Measurements from ENCODE around the gene FAM227B. TPM values are rescaled to one million over a fixed set of nuclear protein-coding genes. Genes with fewer than 3 reads are reported as not detected.
"Not testable (repeated sequence)": the region's sequence is repeated elsewhere in the genome, so short reads cannot be mapped to it uniquely, and the experiment has no call there.

Gene FAM227B
- total RNA-seq, 4 donors from 2014 or later, result 6.1 to 24.1 (median 12.5) TPM

DNA sequence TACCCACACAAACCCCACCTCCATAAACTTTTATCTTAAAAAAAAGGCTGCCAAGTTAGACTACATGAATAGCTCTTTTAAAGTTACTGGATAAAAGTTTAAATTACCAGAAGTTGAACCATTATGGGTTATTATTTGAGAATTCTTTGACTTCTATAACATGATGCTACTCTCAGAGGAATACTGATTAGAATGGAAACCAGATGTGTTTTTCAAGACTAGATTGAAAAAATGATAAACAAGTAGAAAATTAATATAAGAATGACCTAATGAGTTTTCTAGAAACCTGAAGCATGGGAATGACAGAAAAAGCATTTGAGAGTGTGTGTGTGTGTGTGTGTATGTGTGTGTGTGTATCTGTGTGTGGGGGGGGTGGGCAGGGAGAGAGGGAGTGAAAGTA is 210.0 kb downstream of the FAM227B start:
- no peak overlapping the region for H3K4me3 ChIP-seq
- TF ChIP-seq, protein P1, sequence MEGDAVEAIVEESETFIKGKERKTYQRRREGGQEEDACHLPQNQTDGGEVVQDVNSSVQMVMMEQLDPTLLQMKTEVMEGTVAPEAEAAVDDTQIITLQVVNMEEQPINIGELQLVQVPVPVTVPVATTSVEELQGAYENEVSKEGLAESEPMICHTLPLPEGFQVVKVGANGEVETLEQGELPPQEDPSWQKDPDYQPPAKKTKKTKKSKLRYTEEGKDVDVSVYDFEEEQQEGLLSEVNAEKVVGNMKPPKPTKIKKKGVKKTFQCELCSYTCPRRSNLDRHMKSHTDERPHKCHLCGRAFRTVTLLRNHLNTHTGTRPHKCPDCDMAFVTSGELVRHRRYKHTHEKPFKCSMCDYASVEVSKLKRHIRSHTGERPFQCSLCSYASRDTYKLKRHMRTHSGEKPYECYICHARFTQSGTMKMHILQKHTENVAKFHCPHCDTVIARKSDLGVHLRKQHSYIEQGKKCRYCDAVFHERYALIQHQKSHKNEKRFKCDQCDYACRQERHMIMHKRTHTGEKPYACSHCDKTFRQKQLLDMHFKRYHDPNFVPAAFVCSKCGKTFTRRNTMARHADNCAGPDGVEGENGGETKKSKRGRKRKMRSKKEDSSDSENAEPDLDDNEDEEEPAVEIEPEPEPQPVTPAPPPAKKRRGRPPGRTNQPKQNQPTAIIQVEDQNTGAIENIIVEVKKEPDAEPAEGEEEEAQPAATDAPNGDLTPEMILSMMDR (IDR thresholded peaks at IDR 0.05), result no peak
- TF ChIP-seq POLR2A (IDR thresholded peaks at IDR 0.05), result no peak
- H3K27me3 ChIP-seq, result no peaks in the 10 kb centered on the region
- H3K36me3 ChIP-seq, result no peaks in the 10 kb centered on the region
- H3K9me3 ChIP-seq, result no peaks in the 10 kb centered on the region
- no peak for ATAC-seq
- H3K27ac ChIP-seq, result no peak overlapping the region
- H3K4me1 ChIP-seq, result no peaks in the 10 kb centered on the region

DNA sequence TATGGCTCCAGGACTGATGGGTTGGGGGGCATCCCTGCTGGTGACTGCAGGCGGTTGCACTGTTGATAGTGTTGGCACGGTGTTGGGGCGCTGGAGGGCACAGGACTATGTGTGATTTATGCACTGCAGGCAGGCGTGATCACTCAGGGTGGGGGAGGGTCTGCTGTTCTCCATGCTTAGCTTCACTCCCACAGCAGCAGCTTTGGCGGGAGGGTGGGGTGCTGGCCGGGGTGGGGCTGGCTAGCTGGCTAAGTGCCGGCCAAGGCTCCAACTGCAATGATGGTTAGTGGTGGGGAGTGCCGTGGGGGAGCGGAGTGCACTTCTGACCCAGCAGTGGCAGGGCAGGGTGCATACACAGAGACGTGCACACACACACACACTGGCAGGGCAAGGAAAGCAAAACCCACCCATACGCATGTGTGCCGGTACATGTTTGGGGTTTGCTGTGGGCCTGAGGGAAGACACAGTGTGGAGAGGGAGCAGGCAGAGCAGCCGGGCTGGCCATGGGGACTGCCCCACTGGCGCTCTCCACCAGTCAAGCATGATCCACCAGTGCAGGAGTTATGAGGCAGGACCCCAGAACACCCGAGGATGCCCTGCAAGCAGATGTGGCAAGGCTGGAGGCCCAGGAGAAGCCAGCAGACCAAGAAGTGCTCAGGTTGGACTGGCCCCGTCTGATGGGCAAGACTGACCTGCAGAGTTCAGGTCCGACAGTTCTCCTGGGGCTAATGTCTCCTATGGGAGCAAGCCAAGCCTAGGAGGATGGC is 214.1 kb downstream of the FAM227B start:
- Histone ChIP-seq H3K4me1 (no peaks in the 10 kb centered on the region), H3K27me3 (no peaks in the 10 kb centered on the region), H3K4me3 (no peak overlapping the region), H3K36me3 (no peaks in the 10 kb centered on the region), H3K27ac (no peak overlapping the region), H3K9me3 (peaks cover 0 to 5% (median 0%) of the 10 kb centered on the region in 3 donors)
- no peak for ATAC-seq
- 100% methylated on average over 1 to 2 of the region's 17 CpGs for WGBS, 2 donors (ENCODE audit: low coverage in 1 of 2)
- no peak for TF ChIP-seq POLR2A (IDR thresholded peaks at IDR 0.05)
- TF ChIP-seq, protein P1 (IDR thresholded peaks at IDR 0.05), result no peak
- no peak for TF ChIP-seq POLR2AphosphoS5 (IDR thresholded peaks at IDR 0.05)
- no peak for TF ChIP-seq EP300 (IDR thresholded peaks at IDR 0.05)

DNA sequence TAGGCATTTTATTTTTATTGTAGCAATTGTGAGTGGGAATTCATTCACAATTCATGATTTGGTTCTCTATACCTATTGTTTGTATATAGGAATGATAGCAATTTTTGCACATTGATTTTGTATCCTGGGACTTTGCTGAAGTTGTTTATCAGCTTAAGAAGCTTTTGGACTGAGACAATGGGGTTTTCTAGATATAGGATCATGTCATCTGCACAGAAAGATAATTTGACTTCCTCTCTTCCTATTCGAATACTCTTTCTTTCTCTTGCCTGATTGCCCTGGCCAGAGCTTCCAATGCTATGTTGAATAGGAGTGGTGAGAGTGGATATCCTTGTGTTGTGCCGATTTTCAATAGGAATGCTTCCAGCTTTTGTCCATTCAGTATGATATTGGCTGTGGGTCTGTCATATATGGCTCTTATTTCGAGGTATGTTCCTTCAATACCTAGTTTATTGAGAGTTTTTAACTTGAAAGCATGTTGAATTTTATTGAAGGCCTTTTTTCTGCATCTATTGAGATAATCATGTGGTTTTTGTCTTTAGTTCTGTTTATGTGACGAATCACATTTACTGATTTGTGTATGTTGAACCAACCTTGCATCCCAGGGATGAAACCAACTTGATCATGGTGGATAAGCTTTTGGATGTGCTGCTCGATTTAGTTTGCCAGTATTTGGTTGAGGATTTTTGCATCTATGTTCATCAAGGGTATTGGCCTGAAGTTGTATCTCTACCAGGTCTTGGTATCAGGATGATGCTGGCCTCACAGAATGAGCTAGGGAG is 217.9 kb downstream of the FAM227B start:
- not testable (repeated sequence) for H3K27me3 ChIP-seq, ATAC-seq, H3K9me3 ChIP-seq, H3K4me3 ChIP-seq, H3K27ac ChIP-seq, H3K4me1 ChIP-seq, H3K36me3 ChIP-seq
- 88 to 94% methylated on average over 4 to 5 of the region's 5 CpGs for WGBS, 2 donors (ENCODE audit: low coverage in 1 of 2)

DNA sequence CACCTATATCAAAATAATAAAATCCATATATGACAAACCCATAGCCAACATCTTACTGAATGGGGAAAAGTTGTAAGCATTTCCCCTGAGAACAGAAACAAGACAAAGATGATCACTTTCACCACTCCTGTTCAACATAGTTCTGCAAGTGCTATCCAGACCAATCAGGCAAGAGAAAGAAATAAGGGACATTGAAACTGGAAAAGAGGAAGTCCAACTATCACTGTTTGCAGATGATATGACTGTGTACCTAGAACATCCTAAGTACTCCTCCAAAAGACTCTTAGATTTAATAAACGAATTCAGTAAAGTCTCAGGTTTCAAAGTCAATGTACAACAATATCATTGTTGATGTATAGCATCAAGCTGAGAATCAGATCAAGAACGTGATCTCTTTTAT is 233.1 kb downstream of the FAM227B start:
- H3K9me3 ChIP-seq, result no peaks in the 10 kb centered on the region
- no peaks in the 10 kb centered on the region for H3K4me1 ChIP-seq
- TF ChIP-seq POLR2A (IDR thresholded peaks at IDR 0.05) (no peak), POLR2AphosphoS5 (IDR thresholded peaks at IDR 0.05) (no peak), EP300 (IDR thresholded peaks at IDR 0.05) (no peak)
- TF ChIP-seq, protein P1 (IDR thresholded peaks at IDR 0.05), result no peak
- H3K27me3 ChIP-seq, result no peaks in the 10 kb centered on the region
- H3K4me3 ChIP-seq, result no peak overlapping the region
- WGBS, 2 donors (ENCODE audit: low coverage in 1 of 2), result 78 to 90% methylated on average over 2 of the region's 2 CpGs
- H3K36me3 ChIP-seq, result no peaks in the 10 kb centered on the region
- ATAC-seq, result no peak
- H3K27ac ChIP-seq, result no peak overlapping the region

DNA sequence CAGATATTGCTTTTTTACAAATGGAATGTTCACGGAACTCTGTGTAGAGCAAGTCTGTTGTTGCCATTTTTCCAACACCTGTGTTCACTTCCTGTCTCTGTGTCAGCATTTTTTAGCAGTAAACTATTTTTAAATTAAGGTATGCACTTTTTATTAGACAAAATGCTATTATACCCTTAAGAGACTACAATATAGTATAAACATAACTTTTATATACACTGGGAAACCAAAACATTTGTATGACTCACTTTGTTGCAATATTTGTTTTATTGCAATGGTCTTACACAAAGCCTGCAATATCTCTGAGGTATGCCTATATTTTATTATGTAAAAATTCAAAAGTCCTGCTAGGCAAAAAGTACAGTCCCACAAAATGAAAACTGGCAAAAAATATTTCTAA is 237.4 kb downstream of the FAM227B start:
- H3K4me3 ChIP-seq, result no peak overlapping the region
- H3K4me1 ChIP-seq, result no peaks in the 10 kb centered on the region
- H3K9me3 ChIP-seq, result no peaks in the 10 kb centered on the region
- no peak for ATAC-seq
- H3K27ac ChIP-seq, result no peak overlapping the region
- 75 to 77% methylated on average over 1 of the region's 1 CpG for WGBS, 2 donors (ENCODE audit: low coverage in 1 of 2)
- TF ChIP-seq, protein P1 (IDR thresholded peaks at IDR 0.05), result no peak
- TF ChIP-seq POLR2AphosphoS5 (IDR thresholded peaks at IDR 0.05) (no peak), EP300 (IDR thresholded peaks at IDR 0.05) (no peak), POLR2A (IDR thresholded peaks at IDR 0.05) (no peak)
- no peaks in the 10 kb centered on the region for H3K36me3 ChIP-seq
- no peaks in the 10 kb centered on the region for H3K27me3 ChIP-seq
